NCI-H226 (cell line): ENCODE measurements around the gene TUBB4A.

Experiments used
- DNase-seq: peaks from one replicate; pipeline ENCODE4 v3.0.0-alpha.2; 2015

The TUBB4A gene

GRCh38 chr19:6465663-6466062 is 36.4 kb downstream of the TUBB4A start:
- DNase-seq, result no peak

- no peak for DNase-seq
Observed at GRCh38 chr19:6465006-6465405, 37.1 kb downstream of the TUBB4A start.

GRCh38 chr19:6464070-6464873 is 37.8 kb downstream of the TUBB4A start, which contains the start of gene CRB3:
Gene CRB3, plus strand, starts transcription at chr19:6464271. Its CDS starts 431 bp downstream, at chr19:6464702.
- no peak for DNase-seq

- peak; percentile 99 for DNase-seq
Observed at GRCh38 chr19:6460099-6460884, 41.8 kb downstream of the TUBB4A start.

- DNase-seq, result peak; percentile 66
Observed at GRCh38 chr19:6459262-6460098, 42.6 kb downstream of the TUBB4A start, which contains the start of gene SLC25A23. Gene SLC25A23, minus strand, starts transcription at chr19:6459792. Its CDS starts 164 bp downstream, at chr19:6459628.

- DNase-seq, result no peak
Observed at GRCh38 chr19:6458695-6459261, 43.3 kb downstream of the TUBB4A start.

GRCh38 chr19:6457958-6458694 is 44.0 kb downstream of the TUBB4A start:
- peak; percentile 13 for DNase-seq

DNA sequence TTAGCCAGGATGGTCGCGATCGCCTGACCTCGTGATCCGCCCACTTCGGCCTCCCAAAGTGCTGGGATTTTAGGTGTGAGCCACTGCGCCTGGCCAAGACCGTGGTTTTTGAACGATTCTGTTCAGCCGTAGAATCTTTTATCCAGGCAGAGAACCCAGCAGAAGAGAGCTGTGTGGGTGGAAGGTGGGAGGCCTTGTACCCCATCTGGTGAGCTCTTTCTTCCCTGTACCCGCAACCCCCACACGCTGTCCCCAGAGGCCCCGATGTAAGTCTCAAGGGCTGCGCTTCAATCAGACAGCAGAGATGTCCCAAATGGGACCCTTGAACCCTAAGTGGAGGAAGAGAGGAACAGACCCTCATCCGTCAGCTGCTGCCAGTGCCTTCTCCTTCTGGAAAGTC is 46.2 kb downstream of the TUBB4A start:
- DNase-seq, result no peak

DNA sequence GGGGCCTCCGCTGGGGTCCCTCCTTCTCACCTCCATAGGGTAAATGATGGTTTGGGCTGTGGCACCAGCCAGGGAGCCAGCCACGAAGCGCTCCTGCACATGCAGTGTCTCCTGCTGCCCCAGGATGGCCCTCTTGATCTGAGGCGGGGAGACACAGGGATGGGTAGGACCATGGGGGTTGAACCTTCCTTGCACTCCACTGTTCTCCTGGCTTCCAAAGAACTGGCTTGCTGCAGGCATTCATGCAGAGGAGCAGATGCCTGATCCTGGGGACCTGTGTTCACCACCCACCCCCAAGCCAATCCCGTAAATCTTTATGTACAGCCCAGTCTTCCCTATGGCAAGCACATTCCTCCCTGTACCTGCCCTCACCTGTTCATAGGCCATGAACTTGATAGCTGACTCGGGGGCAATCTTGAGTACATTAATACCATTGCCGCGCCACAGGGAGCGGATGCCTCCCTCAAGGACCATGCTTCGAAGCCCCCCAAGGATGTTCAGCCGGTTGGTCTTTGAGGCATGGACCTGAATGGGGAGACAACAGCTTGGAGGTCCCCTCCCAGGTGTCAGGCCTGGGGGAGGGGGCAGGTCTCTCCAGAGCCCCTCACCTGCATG is 48.1 kb downstream of the TUBB4A start:
- no peak for DNase-seq

- no peak for DNase-seq
Observed at GRCh38 chr19:6452899-6453298, 49.2 kb downstream of the TUBB4A start.

GRCh38 chr19:6452223-6452614 is 49.9 kb downstream of the TUBB4A start:
- DNase-seq, result no peak

GRCh38 chr19:6451583-6452222 is 50.4 kb downstream of the TUBB4A start:
- DNase-seq, result no peak

- DNase-seq, result no peak
Observed at GRCh38 chr19:6450166-6450565, 51.9 kb downstream of the TUBB4A start.

DNA sequence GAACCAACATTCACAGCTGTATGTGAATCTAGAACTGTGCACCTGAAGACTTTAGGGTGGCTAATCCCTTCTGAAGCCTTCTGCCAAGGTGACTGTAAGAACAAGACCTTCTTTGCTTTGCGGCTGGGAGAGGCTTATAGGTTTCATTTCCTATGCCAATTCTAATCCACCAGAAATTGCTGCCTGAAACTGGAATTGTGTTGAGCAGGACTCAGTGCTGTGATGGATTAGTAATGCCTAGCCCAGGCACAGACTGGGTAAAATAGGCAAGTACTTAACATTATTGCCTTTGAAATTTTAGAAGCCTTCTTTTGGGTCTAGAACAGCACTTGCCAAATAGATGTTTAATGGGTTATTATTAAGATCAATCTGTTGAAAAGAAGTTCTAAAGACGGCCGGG is 54.1 kb downstream of the TUBB4A start:
- DNase-seq, result no peak

DNA sequence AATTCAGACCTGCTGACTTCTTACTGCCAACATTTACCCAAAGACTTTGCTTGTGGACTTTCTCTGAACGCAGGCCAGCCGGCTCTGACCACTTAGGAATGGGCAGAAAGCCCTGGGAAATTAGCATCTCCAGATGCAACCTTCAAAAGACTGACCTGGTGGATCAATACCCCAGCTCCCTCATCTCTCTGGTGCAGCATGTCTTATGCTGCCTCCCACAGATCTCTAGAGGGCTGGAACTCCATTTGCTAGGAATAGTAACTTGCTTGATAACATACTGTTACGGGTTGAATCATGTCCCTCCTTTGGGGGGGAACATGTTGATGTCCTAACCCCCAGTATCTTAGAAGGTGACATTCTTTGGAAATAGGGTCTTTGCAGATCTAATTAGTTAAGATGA is 55.7 kb downstream of the TUBB4A start:
- no peak for DNase-seq
